Suppressor macrophage treated with lipopolysaccharide for 4 hours (primary cell): Measurements from ENCODE around the gene DDX28.
"Not testable (repeated sequence)": the region's sequence is repeated elsewhere in the genome, so short reads cannot be mapped to it uniquely, and the experiment has no call there.

Source experiments
- DNase-seq: peaks from one replicate; pipeline ENCODE4 v3.0.0-alpha.2; 2020

DDX28 gene

DNA sequence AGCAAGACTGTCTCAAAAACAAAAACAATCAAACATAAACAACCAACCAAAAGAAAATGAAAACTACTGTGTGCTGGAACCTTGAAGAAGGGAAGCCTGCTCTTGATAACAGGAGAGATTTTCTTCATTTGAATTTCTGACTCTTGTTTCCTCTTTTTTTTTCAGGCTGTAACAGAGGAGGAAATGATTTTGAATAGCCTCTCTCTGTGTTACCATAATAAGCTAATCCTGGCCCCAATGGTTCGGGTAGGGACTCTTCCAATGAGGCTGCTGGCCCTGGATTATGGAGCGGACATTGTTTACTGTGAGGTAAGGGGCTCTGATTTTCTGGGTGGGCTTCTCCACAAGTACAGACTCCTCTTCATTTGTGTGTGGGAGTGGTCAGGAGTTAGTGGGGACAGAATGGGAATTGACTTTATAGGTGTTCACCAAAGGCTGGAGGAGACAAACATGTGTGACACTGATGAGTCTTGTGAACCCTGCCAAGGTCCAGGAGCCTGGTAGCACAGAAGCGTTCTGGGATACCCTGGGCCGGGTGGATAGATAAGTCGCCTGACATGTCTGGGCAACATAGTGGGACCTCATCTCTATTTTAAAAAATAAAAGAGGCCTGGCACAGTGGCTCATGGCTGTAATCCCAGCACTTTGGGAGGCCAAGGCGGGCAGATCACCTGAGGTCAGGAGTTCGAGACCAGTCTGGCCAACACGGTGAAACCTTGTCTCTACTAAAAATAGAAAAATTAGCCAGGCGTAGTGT, 15.0 kb upstream of the DDX28 start:
- no peak for DNase-seq

DNA sequence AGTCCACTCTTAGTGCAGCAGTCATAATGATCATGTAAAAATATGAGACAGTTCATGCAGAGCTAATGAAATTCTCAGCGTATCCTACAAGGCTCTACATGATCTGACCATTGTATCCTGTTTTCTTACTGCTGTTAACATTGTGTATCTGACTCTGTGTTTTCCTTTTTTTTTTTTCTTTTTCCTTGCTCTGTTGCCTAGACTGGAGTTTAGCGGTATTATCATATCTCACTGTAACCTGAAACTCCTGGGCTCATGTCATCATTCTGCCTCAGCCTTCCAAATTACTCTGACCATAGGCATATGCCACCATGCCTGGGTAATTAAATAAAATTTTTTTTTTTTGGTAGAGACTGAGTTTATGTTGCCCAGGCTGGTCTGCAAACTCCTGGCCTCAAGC, 12.2 kb upstream of the DDX28 start:
- no peak for DNase-seq

DNA sequence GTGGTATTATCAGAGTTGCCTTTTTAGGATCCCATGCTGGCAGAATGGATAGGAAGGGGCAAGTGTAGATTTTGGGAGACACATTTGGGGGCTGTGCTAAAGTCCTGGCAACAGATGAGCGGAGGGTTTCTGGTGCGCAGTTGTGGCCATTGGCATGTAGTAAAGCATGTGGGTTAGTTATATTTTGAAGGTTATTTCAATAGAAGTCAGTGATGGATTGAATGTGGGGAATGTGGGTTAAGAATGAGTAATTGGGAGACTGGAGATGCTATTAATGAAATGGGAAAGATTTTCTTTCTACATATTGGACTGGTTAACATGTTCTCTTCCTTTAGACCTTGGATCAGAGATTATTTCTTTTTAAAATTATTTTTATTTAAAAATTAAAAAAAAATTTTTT, 10.1 kb upstream of the DDX28 start:
- no peak for DNase-seq

DNA sequence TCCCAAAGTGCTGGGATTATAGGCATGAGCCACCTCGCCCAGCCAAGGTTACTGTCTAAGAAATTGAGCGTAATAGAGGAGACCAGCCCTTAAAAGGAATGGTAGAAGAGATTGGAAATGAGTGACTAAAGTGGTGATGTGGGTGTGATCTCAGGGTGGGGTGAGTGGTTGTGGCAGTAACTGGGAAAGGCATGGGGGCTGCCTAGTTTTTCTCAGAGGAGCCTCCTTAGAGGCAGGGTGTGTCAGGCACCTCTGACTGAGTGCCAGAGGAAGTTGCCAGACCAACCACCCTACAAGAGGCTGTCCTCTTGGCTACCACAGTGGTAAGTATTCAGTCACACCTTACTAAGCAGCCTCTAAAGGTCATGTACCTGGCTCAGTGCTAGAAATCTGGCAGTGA, 8.9 kb upstream of the DDX28 start:
- no peak for DNase-seq

DNA sequence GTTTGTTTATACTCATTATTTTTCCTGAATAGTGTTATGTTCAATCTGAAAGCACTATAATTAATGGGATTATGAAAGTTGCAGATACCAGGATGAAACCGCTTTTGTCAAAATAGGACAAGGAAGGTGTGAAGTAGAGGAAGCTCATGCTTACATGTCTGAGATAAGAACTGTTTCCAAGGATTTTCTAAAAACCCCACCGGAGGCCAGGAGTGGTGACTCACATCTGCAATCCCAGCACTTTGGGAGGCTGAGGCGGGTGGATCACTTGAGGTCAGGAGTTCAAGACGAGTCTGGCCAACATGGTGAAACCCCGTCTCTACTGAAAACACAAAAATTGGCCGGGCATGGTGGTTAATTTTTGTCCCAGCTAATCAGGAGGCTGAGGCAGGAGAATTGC, 7.1 kb upstream of the DDX28 start:
- DNase-seq: not testable (repeated sequence)

DNA sequence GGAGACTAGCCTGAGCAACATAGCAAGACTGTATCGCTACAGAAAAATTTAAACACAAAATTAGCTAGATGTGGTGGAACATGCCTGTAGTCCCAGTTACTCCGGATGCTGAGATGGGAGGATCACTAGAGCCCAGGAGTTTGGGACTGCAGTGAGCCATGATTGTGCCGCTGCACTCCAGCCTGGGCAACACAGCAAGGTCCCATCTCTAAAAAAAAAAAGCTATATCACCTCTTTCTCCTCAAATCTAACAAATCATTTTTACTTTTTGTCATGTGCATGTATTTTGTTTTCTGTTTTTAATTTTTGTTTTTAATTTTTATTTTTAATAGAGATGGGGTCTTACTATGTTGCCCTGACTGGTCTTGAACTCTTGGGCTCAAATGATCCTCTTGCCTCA, 6.0 kb upstream of the DDX28 start:
- DNase-seq: no peak

DNA sequence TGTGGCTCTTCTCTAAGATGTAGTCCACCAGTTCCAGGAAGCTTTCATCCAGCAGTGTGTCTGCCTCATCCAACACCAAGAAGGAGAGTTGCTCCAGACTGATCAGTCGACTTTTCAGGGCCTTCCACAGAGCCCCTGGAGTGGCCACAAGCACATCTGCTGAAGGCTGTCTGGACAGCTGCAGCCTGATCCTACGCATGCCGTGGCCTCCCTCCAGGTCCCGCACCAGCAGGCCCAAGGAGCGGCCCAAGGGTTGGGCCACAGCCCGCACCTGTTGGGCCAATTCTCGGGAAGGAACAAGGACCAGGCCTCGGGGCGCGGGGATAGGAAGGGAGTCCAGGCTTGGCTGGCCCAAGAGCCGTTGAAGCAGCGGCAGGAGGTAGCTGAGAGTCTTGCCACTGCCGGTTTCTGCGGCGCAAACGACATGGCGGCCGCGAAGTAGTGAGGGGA, 729 bp downstream of the DDX28 start:
- no peak for DNase-seq

DNA sequence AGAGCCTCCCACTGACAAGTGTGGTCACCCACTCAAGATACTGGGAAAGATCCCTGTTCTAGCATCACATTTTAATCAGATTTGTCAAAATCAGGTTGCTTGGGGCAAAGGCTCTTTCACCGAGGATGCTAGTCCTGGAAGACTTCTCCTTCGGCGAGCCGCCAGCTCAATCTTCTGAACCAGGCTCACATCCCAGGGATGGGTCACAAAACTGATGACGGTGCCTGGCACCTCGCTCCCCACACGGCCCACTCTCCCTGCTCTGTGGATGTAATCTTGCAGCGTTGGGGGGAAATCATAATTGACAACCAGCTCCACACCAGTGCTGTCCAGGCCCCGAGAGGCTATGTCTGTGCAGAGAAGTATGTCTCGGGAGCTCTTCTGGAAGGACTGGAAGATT, 1.5 kb downstream of the DDX28 start:
- DNase-seq: no peak

DNA sequence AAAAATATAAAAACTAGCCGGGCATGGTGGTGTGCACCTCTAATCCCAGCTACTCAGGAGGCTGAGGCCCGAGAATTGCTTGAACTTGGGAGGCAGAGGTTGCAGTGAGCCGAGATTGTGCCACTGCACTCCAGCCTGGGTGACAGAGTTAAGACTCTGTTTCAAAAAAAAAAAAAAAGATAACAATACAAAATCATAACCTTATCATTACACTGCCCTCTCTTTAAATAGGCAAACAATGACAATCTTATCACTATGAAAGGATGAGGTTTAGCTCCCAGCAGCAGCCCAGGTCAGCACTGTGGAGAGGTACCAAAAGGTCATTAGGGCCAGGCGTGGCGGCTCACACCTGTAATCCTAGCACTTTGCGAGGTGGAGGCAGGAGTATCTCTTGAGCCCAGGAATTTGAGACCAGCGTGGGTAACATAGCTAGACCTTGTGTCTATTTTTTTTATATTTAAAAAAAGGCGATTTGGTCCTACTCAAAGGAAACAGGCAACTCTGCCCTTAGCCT, 3.8 kb downstream of the DDX28 start:
- DNase-seq: no peak

DNA sequence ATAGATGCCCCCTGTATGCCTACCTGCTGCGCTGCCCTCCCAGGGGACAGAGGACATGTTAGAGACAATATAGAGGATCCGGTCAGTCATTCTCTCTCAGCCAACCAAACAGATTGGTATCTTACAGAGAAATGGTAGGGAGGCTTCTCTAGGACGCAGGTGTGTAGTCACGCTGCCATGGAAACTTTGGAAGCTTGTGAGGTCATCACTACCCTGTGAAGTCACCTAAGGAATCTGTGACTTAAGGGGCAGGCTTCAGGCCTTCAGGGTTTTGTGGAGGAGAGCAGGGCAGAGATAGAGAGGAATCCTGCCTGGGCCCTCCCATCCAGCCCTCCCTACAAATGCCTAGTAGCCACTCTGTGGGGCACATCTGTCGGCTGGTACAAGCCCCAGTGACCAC, 7.4 kb downstream of the DDX28 start, which contains the start of gene DPEP2NB:
Gene DPEP2NB (minus strand): TSS at position 231 of the 400 bp plus-strand sequence. CDS start 141 bp downstream, at position 90.
- DNase-seq: no peak

DNA sequence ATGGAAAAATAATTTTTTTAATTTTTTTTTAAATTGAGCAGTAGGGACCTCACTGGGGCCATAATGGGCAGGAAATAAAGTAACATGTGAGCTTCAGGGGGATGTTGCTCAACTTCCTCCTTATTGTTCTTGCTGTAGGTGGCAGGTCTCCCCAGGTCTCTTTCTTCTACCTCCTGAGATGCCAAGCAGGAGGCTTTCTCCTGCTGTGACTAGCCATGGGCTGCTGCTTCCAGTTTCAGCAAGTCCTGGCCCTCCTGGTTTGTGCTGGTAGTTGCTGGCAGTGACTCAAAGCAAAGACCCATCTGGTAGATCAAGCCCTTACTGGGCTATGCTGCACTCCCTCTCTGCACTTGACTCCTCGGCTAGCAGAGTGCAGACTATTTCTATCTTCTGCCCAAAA, 9.6 kb downstream of the DDX28 start:
- no peak for DNase-seq

DNA sequence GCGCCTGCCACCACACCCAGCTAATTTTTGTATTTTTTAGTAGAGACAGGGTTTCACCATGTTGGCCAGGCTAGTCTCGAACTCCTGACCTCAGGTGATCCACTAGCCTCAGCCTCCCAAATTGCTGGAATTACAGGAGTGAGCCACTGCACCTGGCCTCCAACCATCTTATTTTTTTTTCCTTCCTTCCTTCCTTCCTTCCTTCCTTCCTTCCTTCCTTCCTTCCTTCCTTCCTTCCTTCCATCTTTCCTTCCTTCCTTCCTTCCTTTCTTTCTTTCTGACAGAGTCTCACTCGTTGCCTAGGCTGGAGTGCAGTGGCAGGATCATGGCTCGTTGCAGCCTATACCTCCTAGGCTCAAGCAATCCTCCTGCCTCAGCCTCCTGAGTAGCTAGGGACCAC, 13.2 kb downstream of the DDX28 start:
- not testable (repeated sequence) for DNase-seq

DNA sequence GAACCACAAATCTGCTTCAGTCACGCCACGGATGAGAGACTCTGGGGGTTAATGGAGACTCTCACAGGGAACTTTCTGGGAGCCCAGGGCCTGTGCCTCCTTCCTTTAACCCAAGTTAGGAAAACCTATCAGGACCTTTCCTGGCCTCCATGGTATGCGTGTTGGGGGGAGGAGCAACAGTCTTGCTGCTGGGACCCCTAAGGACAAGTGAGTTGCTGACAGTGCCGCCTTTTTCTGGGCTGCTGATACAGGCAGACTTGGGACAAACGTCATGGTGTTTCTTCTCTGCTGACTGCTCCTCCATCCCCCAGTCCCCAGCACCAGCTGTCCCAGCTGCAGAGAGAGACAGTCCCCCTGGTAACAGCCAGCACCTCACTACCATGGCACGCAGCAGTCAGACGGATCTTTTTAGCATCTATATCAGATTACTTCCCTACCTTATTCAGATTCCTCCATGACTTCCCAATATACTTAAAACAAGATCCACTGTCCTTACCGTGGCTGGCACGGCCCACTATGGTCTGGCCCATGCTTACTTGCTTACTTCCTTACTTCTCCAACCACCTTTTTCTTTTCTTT, 13.8 kb downstream of the DDX28 start:
- DNase-seq: no peak

DNA sequence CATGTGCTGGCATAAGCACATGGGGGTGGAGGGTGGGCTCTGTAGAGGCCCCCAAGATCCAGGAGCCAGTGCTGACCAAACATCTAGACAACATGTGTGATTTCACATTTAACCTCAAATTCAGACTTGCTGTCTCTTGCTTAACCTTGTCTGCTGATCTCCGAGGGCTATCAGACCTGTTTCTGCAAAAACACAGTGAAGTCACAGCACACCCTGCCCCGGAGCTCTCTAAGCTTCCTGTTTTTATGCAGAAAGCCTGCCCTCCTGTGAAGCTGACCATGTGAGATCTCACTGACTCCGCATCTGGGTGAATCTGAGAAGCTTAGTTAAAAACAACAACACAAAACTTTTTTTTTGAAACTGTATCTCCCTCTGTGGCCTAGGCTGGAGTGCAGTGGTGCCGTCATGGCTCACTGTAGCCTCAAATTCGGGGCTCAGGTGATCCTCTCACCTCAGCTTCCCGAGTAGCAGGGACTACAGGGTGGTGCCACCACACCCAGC, 17.2 kb downstream of the DDX28 start:
- DNase-seq: peak; percentile 88

DNA sequence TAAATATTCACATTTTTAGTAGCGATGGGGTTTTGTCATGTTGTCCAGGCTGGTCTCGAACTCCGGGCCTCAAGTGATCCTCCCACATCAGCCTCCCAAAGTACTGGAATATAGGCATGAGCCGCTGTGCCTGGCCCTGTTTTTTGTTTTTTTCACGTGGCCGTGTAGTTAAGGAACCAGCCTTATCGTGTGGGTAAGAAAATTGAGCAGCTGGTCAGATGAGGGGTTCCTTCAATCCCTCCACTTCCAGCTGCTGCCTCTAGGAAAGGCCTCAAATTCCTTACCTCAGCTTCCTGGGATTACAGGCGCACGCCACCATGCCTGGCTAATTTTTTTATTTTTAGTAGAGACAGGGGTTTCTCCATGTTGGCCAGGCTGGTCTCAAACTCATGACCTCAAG, 17.8 kb downstream of the DDX28 start:
- no peak for DNase-seq

DNA sequence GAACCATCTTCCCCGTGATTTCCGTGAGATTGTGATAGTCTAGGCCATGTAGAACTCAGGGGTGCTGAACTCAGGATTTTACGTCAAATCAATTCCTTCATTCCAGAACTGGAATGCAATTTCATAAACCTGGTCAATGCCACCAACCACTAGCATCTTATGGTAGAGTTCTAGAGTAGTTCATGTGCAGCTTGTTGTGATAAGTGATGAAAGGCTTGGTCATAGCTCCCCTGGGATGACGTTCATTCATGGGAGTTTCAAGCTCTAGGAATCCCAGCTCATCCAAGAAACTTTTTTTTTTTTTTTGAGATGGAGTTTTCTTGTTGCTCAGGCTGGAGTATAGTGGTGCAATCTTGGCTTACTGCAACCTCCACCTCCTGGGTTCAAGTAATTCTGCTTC, 20.0 kb downstream of the DDX28 start:
- no peak for DNase-seq

DNA sequence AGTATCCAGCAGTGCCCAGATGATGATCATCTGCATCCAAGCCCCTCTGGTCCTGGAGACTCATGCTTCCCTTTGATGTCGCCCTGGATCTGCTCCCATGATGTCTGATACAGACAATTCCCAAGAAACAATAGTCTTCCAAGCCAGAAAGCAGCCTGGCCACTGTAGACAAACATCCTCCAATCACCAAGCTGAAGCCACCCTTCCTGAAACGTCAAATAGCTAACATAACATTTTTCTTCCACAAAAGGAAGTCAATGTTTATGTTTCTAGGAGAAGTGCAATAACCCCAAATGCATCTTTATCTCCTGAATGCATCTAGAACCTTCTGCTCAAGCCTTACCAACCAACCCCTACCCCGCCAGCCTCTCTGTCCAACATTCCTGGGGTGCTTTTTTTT, 22.6 kb downstream of the DDX28 start:
- DNase-seq: no peak

DNA sequence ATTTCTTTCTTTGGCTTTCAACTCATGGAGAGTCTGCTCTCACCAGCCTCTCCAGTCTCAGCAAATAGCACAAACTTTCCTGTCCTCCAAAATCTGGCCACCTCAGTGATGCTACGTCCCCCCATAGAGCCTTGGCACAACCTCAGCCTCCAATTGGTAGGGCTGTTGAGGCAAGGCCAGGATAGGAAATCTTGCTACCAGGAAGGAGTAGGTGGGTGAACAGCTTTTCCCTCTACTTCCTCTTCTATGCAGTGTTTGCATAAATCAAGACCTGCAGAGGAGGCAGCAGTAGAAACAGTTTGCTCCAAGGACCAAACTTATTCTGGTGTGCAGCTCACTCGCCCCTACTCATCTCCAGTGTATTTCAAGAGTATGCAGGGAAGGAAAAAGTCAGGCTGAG, 23.0 kb downstream of the DDX28 start:
- peak; percentile 42 for DNase-seq

DNA sequence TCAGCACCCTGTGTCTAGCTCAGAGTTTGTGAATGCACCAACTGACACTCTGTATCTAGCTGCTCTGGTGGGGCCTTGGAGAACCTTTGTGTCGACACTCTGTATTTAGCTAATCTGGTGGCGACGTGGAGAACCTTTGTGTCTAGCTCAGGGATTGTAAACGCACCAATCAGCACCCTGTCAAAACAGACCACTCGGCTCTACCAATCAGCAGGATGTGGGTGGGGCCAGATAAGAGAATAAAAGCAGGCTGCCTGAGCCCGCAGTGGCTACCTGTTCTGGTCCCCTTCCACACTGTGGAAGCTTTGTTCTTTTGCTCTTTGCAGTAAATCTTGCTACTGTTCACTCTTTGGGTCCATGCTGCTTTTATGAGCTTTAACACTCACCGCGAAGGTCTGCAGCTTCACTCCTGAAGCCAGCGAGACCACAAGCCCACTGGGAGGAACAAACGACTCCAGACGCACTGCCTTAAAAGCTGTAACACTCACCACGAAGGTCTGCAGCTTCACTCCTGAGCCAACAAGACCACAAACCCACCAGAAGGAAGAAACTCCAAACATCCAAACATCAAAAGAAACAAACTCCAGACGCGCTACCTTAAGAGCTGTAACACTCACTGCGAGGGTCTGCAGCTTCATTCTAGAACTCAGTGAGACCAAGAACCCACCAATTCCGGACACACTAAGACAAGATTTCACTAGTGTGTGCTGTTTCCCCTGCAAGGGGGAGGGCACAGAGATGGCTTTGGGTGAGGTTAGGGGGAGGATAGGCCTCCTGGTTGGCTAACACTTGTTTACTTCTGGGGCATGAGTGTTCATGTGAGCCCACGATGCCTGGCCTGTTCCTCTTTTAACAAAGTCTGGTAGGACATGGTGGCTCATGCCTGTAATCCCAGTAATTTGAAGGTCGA, 24.0 kb downstream of the DDX28 start, which contains the start of gene DPEP2:
Gene DPEP2 (minus strand): TSS at position 706 of the 910 bp plus-strand sequence. CDS start 6,272 bp downstream, outside the sequence.
- peak; percentile 82 for DNase-seq

DNA sequence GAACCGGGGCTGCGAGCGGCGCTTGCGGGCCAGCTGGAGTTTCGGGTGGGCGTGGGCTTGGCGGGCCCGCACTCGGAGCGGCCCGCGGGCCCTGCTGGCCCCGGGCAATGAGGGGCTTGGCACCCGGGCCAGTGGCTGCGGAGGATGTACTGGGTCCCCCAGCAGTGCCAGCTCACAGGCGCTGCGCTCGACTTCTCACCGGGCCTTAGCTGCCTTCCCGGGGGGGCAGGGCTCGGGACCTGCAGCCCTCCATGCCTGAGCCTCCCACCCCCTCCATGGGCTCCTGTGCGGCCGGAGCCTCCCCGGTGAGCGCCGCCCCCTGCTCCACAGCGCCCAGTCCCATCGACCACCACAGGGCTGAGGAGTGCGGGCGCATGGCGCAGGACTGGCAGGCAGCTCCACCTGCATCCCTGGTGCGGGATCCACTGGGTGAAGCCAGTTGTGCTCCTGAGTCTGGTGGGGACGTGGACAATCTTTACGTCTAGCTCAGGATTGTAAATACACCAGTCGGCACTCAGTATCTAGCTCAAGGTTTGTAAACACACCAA, 24.7 kb downstream of the DDX28 start:
- DNase-seq: not testable (repeated sequence)

DNA sequence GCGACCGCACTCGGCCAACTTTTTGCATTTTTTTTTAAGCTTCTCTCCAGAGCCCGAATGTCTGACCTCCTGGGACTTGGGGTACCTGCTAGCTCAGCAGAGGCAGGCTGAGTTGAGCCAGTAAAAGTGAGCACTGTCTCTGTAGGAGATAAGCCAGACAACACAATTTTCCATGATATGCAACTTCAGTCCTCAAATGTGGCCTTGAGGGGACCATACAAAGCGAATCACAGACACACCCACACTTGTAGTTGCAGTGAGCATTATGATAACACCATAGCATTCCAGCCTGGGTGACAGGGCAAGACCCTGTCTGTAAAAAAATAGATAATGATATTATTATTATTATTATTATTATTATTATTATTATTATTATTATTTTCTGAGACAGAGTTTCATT, 26.4 kb downstream of the DDX28 start:
- no peak for DNase-seq

DNA sequence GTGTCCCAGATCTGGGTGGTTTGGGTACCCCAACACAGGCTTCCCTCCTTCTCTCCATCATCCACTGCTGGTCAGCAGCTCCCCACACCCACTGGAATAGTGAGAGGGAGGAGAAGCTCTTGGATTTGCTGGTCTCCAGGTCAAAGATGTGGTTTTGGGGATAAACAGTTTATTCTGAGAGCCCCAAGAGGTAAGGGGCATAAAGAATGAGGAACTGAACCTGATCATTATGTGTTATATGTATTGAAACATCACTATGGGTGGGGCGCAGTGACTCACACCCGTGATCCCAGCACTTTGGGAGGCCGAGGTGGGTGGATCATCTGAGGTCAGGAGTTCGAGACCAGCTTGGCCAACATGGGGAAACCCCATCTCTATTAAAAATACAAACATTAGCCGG, 27.6 kb downstream of the DDX28 start:
- peak; percentile 63 for DNase-seq

DNA sequence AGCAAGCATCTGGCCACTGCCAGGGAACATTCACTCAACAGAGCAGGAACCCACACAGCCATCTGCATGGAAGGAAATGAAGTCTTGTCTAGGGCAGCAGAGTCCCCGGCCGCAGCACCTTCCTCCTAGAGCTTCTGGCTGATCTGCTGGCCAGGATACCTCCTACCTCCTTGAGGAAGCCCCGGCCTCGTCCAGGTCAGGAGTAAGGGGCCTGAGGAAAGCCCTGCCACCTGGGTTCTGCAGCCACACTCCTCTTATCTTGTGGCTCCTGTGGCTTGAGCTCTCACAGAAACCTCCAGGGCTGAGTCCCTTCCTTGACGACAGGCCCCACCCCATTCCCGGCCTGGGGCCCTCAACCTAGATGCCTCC, 29.0 kb downstream of the DDX28 start:
- DNase-seq: not testable (repeated sequence)
